Body of pancreas (tissue), 4 donors: ENCODE results near the gene TAC4.

ENCODE experiments used
- CTCF ChIP-seq, 7 experiments: fragments of 450-650 bp in 4 of 7; fragments of 200-600 bp in 3 of 7; sonication (generic) in 3 of 7; IDR thresholded peaks; one replicate each; pipeline ENCODE4 v1.5.1; 2016 to 2019; ENCODE audit warnings: antibody characterized with exemption in 7 of 7
- POLR2A ChIP-seq, 3 donors: fragments of 450-650 bp; IDR thresholded peaks; one replicate each; pipeline ENCODE4 v1.6.1; 2016; ENCODE audit warnings: antibody characterized with exemption in 3 of 3, mild to moderate bottlenecking in 2 of 3

DNA sequence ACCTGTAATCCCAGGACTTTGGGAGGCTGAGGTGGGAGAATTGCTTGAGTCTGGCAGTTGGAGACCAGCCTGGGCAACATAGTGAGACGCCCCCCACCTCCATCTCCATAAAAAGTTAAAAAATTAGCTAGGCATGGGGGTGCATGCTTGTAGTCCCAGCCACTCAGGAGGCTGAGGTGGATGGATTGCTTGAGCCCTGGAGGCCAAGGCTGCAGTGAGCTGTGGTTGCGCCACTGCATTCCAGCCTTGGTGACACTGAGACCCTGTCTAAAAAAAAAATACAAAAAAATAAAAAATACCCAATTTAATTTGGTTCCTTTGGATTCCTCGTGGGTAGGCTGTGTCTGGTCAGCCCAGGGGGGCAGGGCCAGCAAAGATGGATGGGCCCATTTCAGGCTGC is 26.1 kb upstream of the TAC4 start:
- no peak for TF ChIP-seq POLR2A (IDR thresholded peaks at IDR 0.05)
- TF ChIP-seq CTCF (IDR thresholded peaks at IDR 0.05): no peak
